ENCODE data around the gene SLC27A3. TPM values are rescaled to one million over a fixed set of nuclear protein-coding genes. Genes with fewer than 3 reads are reported as not detected.

Gene SLC27A3
- total RNA-seq, 2 donors from 2014 or later = 27.4 to 30.9 TPM

DNA sequence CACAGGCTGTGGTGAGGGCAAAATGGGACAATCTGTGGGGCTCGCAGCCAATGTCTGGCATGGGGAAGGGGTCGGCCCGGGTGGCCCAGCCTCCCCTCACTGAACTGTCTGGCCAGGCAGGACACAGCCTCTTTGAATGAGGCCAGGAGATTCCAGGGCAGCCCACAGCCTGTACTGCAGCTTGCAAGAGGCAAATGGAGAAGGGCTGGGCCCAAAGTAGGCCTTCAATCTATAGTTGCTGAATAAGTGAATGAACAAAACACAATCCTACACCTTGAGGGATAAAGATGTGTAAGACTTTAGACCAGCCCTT is 23.2 kb downstream of the SLC27A3 start:
- no peak for DNase-seq (ENCODE audit: low spot score)
- 79% methylated on average over 3 of the region's 3 CpGs for WGBS
- no peak overlapping the region for H3K4me3 ChIP-seq
- no peaks in the 10 kb centered on the region for H3K27me3 ChIP-seq (replicated peaks; ENCODE audit: insufficient read depth)
- no peak overlapping the region for H3K27ac ChIP-seq
- no peaks in the 10 kb centered on the region for H3K4me1 ChIP-seq (replicated peaks)
- intact Hi-C loops (cut with DNase I) = loop anchor here (5.0 to 10.0 kb wide), 3 partner anchors 149 to 476 kb away; partner anchors contain the start of genes DENND4B, HAX1 and RAB13
- H3K9me3 ChIP-seq = no peaks in the 10 kb centered on the region
- TF ChIP-seq, protein P1, sequence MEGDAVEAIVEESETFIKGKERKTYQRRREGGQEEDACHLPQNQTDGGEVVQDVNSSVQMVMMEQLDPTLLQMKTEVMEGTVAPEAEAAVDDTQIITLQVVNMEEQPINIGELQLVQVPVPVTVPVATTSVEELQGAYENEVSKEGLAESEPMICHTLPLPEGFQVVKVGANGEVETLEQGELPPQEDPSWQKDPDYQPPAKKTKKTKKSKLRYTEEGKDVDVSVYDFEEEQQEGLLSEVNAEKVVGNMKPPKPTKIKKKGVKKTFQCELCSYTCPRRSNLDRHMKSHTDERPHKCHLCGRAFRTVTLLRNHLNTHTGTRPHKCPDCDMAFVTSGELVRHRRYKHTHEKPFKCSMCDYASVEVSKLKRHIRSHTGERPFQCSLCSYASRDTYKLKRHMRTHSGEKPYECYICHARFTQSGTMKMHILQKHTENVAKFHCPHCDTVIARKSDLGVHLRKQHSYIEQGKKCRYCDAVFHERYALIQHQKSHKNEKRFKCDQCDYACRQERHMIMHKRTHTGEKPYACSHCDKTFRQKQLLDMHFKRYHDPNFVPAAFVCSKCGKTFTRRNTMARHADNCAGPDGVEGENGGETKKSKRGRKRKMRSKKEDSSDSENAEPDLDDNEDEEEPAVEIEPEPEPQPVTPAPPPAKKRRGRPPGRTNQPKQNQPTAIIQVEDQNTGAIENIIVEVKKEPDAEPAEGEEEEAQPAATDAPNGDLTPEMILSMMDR (IDR thresholded peaks at IDR 0.05) = no peak
- TF ChIP-seq POLR2A (IDR thresholded peaks at IDR 0.05) (no peak), POLR2AphosphoS5 (IDR thresholded peaks at IDR 0.05) (no peak)
- H3K36me3 ChIP-seq = no peaks in the 10 kb centered on the region

DNA sequence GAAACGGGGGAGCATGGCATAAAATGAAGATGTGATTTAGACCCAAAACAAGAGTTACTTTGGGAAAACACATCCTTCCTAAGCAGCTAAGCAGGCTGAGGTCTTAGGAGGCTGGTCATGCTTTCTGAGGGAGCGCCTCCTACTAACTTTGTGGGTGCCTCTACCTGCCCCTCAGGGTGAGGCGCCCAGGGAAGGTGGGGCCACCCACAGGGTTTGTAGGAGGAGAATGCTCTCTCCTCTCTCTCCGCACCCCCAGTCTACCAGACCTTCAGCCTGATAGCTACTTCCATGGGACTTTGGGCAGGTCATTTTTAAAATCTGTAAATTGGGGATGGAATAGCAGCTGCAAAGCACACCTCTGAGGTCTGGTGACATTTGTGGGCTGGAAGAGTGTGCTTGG is 23.8 kb downstream of the SLC27A3 start:
- Histone ChIP-seq H3K27ac (no peak overlapping the region), H3K4me1 (replicated peaks) (no peaks in the 10 kb centered on the region), H3K9me3 (no peaks in the 10 kb centered on the region), H3K36me3 (no peaks in the 10 kb centered on the region), H3K27me3 (replicated peaks; ENCODE audit: insufficient read depth) (no peaks in the 10 kb centered on the region), H3K4me3 (no peak overlapping the region)
- TF ChIP-seq POLR2AphosphoS5 (IDR thresholded peaks at IDR 0.05) = no peak
- TF ChIP-seq, protein P1 (IDR thresholded peaks at IDR 0.05) = no peak
- no peak for TF ChIP-seq POLR2A (IDR thresholded peaks at IDR 0.05)
- 79% methylated on average over 4 of the region's 4 CpGs for WGBS
- DNase-seq (ENCODE audit: low spot score) = no peak
- intact Hi-C loops (cut with DNase I) = loop anchor here (5.0 to 10.0 kb wide), 3 partner anchors 148 to 476 kb away; partner anchors contain the start of genes DENND4B, HAX1 and RAB13

DNA sequence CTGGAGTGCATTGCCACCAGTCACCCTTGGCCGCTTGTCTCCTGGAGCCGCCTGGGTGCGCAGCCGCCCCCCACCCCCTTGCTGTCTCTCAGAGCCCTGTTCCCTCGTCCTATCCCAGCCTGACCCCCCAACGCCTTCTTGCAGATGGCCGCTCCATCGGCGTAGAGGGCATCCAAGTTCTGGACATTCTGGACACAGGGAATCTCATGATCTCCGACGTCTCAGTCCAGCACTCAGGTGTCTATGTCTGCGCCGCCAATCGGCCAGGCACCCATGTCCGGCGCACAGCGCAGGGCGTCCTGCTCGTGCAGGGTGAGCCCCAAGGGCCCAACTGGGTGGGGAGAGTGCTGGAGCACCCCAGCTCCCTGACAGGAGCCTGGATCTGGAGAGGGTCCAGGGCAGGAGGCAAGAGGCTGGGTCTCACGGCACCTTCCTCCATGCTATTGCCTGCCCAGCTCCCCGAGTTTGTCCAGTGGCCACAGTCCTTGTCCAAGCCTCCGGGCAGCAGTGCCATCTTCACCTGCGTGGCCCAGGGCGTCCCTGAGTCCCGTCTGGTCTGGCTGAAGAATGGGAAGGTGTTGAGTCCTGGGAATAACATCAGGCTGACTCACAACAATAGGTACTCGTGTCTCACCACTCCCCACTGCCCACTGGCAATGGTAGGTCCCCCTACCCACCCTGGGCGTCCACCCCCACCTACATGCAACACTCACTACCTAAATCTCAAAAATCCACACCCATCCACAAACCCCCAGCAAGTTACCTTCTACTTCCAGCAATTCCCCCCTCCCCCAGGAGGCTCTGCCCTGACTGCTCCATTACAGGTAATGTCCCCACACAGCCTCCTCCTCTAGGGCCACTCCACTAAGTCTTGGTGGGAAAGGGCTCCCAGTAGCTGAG is 24.6 kb downstream of the SLC27A3 start:
- Histone ChIP-seq H3K36me3 (no peaks in the 10 kb centered on the region), H3K27ac (no peak overlapping the region), H3K4me3 (no peak overlapping the region), H3K9me3 (no peaks in the 10 kb centered on the region), H3K4me1 (replicated peaks) (no peaks in the 10 kb centered on the region), H3K27me3 (replicated peaks; ENCODE audit: insufficient read depth) (no peaks in the 10 kb centered on the region)
- 91% methylated on average over 27 of the region's 27 CpGs for WGBS
- no peak for DNase-seq (ENCODE audit: low spot score)
- TF ChIP-seq POLR2AphosphoS5 (IDR thresholded peaks at IDR 0.05) = no peak
- no peak for TF ChIP-seq POLR2A (IDR thresholded peaks at IDR 0.05)
- TF ChIP-seq, protein P1 (IDR thresholded peaks at IDR 0.05) = no peak
- intact Hi-C loops (cut with DNase I) = loop anchor here (5.0 to 10.0 kb wide), 3 partner anchors 147 to 475 kb away; partner anchors contain the start of genes DENND4B, HAX1 and RAB13

DNA sequence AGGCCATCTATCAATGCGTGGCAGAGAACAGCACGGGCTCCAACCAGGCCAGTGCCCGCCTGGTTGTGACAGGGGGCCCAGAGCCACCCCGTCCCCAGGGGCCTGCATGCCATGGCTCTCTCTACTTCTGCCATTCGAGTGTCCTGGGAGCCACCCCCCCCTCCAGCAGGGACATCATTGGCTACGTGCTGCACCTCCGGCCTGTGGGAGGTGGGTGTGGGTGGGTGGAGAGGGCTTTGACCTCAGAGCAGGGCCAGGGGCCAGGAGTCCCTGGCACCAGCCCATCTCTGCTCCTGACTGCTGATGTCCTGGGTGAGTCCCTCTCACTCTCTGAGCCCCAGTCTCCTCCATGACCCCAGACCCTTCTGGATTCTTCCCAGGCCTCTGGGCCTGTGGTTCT is 25.3 kb downstream of the SLC27A3 start:
- DNase-seq (ENCODE audit: low spot score) = no peak
- Histone ChIP-seq H3K36me3 (no peaks in the 10 kb centered on the region), H3K27ac (no peak overlapping the region), H3K27me3 (replicated peaks; ENCODE audit: insufficient read depth) (no peaks in the 10 kb centered on the region), H3K4me3 (no peak overlapping the region), H3K9me3 (no peaks in the 10 kb centered on the region), H3K4me1 (replicated peaks) (no peaks in the 10 kb centered on the region)
- 68% methylated on average over 6 of the region's 7 CpGs for WGBS
- intact Hi-C loops (cut with DNase I) = no loop called here
- TF ChIP-seq, protein P1 (IDR thresholded peaks at IDR 0.05) = no peak
- TF ChIP-seq POLR2A (IDR thresholded peaks at IDR 0.05) = no peak
- no peak for TF ChIP-seq POLR2AphosphoS5 (IDR thresholded peaks at IDR 0.05)
